GM19193 (cell line): Measurements from ENCODE around the gene ACVRL1.

ENCODE experiments used
- POLR2A ChIP-seq: IDR thresholded peaks from 4 replicates; pipeline ENCODE4 v1.6.1; 2011; ENCODE audit not compliant: insufficient read depth, insufficient read length; ENCODE audit errors: extremely low read depth

ACVRL1 gene

DNA sequence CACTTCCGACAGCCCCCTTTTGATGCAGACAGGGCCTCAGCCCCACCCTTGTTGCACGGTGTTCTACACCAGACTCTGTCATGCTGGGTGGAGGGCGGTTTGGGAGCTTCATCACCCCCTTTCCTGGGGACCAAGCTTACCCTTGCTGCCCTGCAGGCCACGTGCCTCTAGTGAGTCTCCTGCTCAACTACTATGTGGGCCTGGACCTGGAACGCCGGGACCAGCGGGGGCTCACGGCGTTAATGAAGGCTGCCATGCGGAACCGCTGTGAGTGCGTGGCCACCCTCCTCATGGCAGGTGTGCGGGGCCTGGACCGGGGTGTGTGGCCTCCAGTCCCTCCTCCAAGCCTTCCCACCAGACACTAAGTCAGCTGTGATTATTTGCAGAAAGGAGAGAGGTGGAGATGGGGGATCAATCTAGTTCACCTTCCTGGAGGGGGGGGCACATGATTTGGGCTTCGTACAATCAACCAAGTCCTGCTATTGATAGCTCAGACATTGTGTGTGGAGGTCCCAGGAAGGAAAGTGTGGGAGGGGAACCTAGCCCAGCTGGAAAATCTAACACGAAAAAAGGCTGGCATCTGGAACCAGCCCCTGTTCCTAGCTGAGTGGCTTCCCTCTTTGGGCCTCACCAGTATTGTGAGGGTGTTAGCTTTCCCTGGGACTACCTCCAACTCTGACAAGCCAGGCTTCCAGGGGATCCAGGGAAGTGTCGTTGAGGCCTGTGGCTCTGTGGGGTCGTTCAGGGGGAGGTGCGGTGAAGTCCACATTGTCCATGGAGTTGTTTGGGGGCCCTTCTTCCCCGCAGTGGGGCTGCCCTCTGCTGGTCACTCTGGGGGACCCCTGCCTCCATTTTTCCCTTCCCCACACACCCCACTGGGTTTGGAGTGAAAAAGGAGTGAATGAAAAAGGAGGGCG is 17.8 kb upstream of the ACVRL1 start:
- no peak for TF ChIP-seq POLR2A

DNA sequence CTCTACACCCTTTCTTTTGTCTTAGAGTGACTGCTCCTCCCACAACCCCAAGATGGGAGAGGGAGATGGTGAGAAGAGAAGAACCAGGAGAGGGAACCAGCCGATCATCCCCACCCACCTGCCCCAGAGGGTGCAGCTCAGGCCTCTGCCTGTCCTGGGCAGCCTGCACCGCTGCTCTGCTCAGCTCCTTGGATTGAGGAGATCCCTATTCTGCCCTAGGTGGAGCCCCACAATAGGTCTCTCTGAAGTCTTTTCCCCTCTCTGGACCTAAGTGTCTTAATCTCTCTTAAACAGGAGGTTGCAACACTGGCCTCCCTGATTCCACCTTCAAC is 17.2 kb upstream of the ACVRL1 start:
- no peak for TF ChIP-seq POLR2A

DNA sequence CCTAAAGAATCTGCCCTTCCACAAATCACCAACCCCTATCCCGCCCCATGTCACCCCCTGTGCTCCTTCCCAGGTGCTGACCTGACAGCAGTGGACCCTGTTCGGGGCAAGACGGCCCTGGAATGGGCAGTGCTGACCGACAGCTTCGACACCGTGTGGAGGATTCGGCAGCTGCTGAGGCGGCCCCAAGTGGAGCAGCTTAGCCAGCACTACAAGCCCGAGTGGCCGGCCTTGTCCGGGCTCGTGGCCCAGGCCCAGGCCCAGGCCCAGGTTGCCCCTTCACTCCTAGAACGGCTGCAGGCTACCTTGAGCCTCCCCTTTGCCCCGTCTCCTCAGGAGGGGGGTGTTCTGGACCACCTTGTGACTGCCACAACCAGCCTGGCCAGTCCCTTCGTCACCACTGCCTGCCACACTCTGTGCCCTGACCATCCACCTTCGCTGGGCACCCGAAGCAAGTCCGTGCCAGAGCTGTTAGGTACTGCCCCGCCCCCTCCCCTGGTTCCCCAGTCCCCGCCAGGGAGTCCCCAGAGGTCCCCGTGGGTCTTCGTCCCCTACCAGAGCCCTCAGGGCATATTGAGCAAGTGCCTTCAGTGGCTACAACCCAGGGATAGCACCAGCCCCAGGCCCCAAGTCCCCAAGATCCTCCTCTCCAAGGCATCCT is 16.7 kb upstream of the ACVRL1 start:
- no peak for TF ChIP-seq POLR2A

DNA sequence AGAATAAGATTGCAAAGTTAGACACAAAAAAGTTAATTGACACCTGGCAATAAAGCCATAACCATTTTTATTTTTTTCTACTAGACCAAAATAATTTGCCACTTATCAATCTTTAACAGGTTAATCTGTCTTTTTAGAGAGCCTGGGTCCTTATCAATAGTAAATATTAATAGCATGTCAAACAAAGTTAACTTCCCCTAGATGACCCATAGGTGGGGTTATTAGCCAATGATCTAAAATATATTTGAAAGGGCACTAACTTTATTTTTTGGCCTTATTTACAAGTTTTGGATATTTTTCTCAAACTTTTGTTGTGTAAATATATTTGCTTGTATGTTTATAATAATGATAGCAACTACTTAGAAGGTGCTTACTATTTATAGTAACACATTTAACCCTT is 15.5 kb upstream of the ACVRL1 start:
- no peak for TF ChIP-seq POLR2A

DNA sequence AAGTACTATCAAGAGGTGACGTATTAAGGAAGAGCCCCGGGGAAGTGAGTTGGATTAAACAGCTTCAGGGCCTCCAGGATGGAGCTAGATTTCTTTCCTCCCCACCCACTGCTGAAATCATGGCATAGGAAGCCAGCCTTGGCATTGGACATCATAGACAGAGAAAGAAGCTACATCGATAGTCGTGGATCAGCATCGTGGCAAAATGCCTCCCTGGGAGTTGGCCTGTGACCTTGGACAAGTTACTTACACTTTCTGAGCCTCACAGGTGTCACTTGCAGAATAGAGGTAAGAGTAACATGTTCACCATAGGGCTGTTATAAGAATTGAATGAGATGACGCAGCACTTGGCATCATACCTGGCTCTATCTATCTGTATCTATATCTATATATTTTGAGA is 13.5 kb upstream of the ACVRL1 start:
- no peak for TF ChIP-seq POLR2A

DNA sequence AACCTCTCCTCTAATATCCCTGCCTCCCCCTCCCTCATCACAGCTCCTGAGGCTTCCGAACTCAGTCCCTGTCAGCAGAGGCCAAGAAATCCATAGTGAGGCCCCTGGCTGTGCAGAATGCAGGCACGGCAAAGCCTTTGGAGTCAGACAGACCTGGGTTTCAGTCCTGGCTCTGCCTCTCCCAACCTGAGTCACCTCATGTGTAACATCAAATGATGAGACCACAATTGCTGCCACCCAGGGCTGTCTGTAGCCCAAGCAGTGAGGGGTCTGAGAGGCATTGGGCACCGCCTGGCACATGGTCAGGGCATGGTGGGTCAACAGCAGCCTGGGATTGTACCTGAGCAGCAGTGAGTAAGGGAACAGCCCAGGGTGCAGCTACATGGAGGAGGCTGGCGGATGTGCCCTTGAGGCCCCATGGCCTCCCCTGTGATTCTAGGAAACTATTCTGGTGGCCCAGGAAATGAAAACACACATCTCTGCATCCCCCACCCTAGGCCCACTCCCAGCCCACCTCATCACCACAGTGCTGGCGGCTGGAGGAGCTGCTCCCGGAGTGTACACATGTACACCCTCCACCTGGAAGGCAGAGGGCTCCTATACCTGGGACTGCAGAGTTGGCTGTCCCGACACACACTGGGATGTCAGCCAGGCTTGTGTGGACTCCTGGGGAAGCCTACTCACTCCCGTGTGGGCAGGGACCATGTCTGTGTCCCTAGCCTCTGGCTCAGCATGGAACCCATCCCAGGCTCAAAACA is 11.7 kb upstream of the ACVRL1 start:
- no peak for TF ChIP-seq POLR2A

DNA sequence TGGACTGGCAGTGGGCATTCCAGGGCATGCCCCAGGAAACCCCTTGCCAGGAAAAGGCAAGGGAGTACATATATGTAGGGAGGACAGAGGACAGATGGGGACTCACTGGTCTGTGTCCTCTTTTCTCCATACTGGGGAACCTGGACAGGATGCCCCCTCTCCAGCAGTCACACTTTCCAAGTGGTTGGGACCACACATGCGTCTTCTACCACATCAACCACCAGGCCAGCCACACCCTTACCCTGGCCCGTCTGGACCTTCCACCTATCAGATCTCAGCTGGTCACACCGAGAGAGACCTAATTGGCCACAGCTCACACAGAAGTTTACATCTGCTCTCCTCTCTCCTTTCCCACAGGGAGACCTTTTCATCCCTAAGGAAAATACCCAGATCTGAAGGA is 11.1 kb upstream of the ACVRL1 start:
- TF ChIP-seq POLR2A: no peak

DNA sequence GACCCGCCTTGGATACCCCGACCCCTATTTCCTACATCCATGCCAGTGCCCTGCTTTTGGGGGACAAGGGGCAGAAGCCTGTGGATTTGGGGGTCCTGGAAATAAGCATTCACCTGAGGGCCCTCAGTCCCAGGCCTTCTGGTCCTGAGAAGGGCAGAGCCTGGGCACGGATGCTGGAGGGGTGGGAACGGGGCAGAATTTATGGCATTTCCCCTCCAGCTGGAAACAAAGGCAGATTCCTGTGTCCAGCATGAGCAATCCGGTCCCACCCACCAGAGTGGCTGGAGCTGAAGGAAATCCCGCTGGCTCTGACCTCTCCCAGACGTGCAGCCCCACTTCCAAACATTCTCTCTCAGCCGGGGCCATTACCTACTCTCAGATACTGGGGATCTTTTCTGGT is 10.1 kb upstream of the ACVRL1 start:
- TF ChIP-seq POLR2A: no peak

DNA sequence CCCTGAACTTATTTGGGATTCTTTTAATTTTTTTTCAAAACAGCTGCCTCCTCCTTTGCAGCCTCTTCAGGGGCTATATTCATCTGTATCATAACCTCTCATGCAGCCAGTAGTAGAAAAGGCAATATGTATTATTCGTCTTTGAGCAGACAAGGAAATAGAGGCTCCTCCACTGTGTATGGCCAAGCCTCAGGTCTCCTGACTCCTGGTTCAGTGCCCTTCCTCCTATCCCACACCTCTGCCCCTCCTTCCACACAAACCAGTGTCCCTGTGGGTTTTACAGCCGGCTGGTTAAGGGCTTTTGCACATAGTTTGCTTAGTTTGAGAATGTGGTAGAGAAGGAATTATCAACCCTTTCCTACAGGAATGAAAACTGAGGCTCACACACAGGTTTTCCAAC is 8.8 kb upstream of the ACVRL1 start:
- no peak for TF ChIP-seq POLR2A

DNA sequence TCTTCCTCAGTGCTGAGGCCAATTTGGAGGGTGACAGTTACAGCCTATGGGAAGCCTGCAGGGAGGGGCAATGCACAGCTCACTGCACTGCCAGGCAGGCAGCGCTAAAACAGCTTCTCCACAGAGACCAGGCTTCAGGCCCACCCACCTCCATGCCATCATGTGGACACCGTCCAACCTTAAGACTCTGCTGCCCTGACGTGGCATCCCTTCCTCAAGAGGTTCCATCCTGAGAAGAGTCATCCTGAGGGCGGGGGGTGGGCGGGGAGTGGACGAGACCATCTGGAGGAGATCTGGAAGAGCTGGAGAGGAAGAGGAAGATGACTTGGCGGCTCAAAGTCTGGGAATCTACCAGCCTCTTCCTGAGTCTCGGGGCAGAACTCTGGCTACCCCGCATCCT is 8.4 kb upstream of the ACVRL1 start:
- no peak for TF ChIP-seq POLR2A

DNA sequence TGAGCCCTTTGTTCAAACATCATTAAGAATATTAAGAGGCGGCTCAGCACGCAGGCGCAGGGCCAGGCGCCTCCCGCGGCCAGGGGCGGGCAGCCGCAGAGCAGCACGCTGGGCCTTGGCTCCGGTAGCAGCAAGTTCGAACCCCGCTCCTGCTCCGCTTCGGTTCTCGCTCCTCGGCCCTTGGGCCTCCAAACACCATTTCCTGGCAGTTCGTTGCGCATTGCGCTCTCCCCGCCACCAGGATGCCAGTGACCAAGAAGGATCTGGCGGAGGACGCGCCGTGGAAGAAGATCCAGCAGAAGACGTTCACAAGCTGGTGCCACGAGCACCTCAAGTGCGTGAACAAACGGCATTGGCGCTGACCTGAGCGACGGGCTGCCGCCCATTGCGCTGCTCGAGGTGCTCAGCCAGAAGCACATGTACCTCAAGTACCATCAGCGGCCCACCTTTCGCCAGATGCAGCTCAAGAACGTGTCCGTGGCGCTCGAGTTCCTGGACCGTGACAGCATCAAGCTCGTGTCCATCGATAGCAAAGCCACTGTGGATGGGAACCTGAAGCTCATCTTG is 6.9 kb upstream of the ACVRL1 start:
- TF ChIP-seq POLR2A: no peak

DNA sequence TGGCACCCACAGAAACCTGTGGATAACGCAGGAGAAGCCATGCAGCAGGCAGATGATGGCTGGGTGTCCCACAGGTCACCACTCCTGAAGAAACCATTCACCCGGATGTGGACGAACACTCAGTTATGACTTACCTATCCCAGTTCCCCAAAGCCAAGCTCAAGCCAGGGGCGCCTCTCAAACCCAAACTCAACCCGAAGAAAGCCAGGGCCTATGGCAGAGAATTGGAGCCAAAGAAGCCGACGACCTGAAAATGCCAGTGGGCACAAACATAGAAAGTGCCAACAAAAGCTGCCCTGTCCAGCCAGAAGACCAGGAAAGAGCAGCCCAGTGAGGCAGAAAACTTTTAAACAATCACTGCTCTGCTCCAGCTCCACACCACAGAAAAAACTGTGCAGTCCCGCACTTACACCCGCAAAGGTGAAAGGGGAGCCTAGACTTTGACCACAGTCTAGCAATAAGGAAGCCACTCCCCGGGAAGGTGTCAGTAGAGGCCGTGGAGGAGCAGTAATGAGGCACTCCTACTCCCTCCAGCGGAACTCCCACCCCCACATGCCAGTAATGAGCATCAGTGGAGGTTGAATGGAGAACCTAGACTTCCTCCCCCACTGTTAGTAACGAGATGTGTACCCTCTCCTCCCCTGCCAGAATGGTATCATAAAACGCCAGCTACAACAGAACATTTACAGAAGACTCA is 6.0 kb upstream of the ACVRL1 start:
- TF ChIP-seq POLR2A: no peak

DNA sequence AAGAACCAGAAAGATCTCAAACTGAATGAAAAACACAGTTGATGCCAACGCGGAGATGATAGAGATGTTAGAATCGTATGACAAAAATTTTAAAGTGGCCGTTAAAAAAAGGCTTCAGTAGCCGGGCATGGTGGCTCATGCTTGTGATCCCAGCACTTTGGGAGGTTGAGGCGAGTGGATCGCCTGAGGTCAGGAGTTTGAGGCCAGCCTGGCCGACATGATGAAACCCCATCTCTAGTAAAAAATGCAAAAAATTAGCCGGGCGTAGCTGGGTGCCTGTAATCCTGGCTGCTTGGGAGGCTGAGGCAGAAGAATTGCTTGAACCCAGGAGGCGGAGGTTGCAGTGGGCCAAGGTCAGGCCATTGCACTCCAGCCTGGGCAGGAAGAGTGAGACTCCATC is 5.4 kb upstream of the ACVRL1 start:
- TF ChIP-seq POLR2A: no peak

DNA sequence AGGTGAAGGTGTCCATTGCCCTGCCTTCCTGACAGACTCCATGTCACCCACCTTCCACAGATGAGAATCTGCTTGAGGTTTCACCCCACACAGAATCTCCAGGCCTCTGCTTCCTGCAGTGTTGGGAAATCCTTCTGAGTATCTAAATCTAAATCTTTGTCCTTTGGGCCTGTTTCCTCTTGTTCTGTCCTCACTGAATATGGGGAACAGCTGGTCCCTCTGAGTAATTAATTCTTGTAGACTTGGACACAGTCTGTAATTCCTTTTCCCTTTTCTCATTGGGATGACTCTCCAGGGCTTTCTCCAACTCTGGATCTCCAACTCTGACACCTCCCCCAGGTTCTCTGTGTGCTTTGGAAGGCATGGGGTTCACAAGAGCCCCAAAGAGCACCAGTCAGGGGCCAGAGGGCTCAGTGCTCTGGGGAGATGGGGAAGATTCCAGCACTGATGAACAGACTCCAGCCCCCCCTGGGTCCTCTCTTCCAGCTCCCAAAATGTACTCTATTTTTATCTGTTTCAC is 2.3 kb upstream of the ACVRL1 start:
- no peak for TF ChIP-seq POLR2A
